ENCODE results near the gene ERBB4.

GRCh38 chr2:211816754-211817153 lies 721.8 kb downstream of the ERBB4 start:
- TF ChIP-seq CTCF (IDR thresholded peaks at IDR 0.05) (no peak), POLR2A (IDR thresholded peaks at IDR 0.05) (no peak)

All from lower leg skin (tissue), 3 donors.